WI38 (cell line): ENCODE results near the gene SIPA1L3.

Experiments
- H3K4me3 ChIP-seq: 2 replicates; pipeline ENCODE4 v1.5.1; 2011; ENCODE audit warnings: low read depth, mild to moderate bottlenecking, control low read depth, low read length
- TF ChIP-seq, protein P1 (sequence below): IDR thresholded peaks from 2 replicates; pipeline ENCODE4 v1.5.1; 2012; ENCODE audit warnings: low read depth, mild to moderate bottlenecking, control low read depth, low read length

SIPA1L3 gene

DNA sequence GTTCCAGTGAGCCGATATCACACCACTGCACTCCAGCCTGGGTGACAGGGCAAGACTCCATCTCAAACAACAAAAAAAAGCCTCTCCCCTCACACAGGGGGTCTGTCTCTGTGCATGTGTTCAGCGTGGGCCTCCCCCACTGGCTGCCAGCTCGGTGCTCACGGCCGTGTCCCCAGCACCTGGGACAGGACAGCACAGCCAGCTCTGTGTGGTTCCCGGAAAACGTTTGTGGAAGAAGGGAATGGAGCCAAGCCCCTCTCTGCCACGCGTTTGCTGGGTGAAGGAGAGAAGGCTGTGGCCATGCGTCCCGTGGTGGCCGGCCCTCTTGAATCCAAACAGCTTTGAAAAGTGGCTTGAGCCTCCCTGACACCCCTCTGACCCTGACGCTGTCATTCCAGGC lies 284.7 kb downstream of the SIPA1L3 start:
- TF ChIP-seq, protein P1, sequence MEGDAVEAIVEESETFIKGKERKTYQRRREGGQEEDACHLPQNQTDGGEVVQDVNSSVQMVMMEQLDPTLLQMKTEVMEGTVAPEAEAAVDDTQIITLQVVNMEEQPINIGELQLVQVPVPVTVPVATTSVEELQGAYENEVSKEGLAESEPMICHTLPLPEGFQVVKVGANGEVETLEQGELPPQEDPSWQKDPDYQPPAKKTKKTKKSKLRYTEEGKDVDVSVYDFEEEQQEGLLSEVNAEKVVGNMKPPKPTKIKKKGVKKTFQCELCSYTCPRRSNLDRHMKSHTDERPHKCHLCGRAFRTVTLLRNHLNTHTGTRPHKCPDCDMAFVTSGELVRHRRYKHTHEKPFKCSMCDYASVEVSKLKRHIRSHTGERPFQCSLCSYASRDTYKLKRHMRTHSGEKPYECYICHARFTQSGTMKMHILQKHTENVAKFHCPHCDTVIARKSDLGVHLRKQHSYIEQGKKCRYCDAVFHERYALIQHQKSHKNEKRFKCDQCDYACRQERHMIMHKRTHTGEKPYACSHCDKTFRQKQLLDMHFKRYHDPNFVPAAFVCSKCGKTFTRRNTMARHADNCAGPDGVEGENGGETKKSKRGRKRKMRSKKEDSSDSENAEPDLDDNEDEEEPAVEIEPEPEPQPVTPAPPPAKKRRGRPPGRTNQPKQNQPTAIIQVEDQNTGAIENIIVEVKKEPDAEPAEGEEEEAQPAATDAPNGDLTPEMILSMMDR = no peak
- H3K4me3 ChIP-seq = no peak overlapping the region

DNA sequence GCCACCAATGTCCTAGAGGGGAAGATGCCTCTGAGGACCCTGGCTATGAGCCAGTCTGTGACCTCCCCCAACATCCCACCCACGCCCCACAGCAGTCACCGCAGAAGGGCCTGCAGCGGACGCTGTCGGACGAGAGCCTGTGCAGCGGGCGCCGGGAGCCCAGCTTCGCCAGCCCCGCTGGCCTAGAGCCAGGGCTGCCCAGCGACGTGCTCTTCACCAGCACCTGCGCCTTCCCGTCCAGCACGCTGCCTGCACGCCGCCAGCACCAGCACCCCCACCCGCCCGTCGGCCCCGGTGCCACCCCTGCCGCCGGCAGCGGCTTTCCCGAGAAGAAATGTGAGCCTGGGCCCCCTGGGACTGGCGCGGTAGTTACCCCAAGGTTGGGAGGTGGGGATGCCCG lies 286.4 kb downstream of the SIPA1L3 start:
- TF ChIP-seq, protein P1 = no peak
- H3K4me3 ChIP-seq = no peak overlapping the region

DNA sequence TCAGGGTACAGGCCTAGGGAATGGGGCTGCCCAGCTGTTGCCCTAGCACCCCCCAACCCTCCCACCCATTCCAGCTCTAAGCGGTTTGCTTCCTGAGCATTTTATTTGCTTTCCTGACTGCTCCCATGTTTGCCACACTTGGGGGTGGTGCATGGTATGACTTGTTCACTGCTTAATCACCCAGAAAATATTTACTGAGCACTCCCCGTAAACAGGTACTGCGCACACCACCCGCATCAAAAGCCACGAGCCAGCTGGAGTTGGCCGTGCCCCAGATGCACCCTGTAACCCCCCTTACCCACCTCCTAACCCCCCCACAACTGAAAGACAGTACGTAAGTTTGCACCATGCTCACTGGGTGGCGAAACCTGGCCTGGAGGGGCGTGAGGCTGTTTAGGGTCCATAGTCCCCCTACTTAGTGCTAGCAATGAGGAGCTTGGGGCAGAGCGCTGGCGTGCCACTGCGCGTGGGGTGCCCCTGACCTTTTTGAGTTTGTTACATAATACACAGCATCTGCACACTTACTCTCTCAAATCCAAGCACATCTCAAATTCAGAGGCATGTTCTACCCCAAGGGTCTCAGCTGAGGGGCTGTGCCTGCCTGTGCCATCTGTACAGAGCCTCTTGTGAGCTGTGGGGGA lies 287.2 kb downstream of the SIPA1L3 start:
- TF ChIP-seq, protein P1 = no peak
- no peak overlapping the region for H3K4me3 ChIP-seq

DNA sequence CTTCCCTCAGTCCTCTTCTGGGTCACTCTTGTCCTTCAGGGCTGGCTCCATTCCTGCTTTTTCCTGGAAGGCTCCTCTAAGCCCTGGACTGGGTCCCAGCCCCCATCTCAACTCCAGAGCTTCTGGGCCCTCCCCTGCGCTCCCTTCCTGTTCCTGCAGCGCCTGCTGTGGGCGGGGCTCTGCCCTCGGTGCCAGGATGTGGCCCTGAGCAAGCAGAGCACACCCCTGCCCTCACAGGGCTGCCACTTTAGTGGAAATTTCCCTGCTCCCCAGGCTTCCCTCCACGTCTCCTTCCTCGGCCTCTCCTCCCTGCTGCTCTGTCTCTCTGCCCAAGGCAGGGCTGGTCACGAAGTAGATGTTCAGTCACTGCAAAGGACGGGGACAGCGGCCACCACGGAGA lies 288.2 kb downstream of the SIPA1L3 start:
- H3K4me3 ChIP-seq = no peak overlapping the region
- TF ChIP-seq, protein P1 = no peak

DNA sequence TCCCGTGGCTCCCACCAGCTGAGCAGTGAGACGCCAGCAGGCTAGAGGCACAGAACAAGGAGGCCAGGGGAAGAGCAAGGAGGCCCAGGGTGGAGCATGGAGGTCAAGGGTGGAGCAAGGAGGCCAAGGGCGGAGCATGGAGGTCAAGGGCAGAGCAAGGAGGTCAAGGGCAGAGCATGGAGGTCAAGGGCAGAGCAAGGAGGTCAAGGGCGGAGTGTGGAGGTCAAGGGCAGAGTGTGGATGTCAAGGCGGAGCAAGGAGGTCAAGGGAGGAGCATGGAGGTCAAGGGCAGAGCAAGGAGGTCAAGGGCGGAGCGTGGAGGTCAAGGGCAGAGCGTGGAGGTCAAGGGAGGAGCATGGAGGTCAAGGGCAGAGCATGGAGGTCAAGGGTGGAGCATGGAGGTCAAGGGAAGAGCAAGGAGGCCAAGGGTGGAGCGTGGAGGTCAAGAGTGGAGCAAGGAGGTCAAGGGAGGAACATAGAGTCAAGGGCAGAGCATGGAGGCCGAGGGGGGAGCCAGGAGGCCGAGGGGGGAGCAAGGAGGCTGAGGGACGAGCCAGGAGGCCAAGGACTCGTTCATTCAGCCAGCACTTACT lies 289.3 kb downstream of the SIPA1L3 start:
- H3K4me3 ChIP-seq = no peak overlapping the region
- TF ChIP-seq, protein P1 = no peak

DNA sequence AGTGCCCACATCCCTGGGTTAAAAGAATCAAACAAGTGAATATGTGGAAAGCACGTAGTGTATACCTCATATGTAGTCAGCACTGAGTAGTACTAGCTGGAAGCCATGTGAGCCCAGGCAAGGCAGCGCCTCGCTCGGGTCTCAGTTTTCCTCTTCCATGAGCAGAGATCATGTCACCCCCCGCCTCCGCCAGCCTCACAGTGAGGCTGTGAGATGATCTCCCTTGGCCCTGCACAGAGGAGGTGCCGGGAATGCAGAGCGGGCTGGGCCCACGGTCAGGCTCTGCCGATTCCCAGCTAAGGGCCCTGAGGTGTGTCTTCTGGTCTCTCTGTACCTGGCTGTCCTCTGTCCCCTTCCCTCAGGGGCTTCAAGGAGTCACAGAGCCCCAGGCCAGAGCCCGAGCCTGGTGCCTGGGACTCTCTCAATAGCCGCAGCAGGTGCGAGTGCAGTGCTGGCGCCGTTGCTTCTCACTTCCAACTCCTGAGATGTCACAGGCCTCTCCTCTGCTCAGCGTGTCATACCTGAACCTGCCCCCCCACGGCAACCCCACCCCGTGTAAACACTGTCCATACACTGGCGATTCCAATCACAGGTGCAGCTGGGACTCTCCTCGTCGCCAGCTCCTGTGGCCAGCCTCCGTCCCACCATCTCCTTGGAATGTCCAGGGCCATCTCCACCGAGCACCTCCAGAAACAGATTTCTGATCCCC lies 290.1 kb downstream of the SIPA1L3 start:
- H3K4me3 ChIP-seq = no peak overlapping the region
- TF ChIP-seq, protein P1 = no peak
